ENCODE data around the gene GLB1L. TPM values are rescaled to one million over a fixed set of nuclear protein-coding genes. Genes with fewer than 3 reads are reported as not detected.

Gene GLB1L
- total RNA-seq, 3 donors from 2014 or later, result 10.2 to 15.7 (median 11.8) TPM

DNA sequence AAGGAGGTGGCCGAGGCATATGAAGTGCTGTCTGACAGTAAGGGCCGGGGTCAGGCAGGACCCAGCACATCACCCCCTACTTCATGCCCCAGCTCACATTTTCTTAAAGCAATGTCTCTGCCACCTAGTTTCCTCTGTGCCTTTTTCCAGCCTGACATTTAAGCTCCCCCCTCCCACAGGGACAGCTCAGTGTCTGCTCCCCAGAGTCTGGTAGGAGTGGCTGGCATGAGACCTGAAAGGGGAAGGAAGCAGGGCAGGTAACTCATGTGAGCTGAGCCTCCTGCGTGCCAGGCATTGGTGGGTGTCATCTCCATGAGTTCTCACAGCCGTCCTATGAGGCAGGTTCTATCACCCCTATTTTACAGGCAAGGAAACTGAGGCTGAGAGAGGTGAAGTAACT lies 35.4 kb upstream of the GLB1L start:
- Histone ChIP-seq H3K4me1 (peaks cover 13 to 26% of the 10 kb centered on the region in 2 donors), H3K4me3 (peak overlapping the region in 1 of 3 donors; percentile 84), H3K27me3 (no peaks in the 10 kb centered on the region), H3K9me3 (no peaks in the 10 kb centered on the region), H3K36me3 (no peaks in the 10 kb centered on the region), H3K27ac (peak overlapping the region; percentile 6 to 98)
- no peak for DNase-seq (ENCODE audit: low spot score in 2 of 2)
- intact Hi-C loops (cut with DNase I; ENCODE audit: low total_unique reads), result no loop called here
- TF ChIP-seq, protein P1, sequence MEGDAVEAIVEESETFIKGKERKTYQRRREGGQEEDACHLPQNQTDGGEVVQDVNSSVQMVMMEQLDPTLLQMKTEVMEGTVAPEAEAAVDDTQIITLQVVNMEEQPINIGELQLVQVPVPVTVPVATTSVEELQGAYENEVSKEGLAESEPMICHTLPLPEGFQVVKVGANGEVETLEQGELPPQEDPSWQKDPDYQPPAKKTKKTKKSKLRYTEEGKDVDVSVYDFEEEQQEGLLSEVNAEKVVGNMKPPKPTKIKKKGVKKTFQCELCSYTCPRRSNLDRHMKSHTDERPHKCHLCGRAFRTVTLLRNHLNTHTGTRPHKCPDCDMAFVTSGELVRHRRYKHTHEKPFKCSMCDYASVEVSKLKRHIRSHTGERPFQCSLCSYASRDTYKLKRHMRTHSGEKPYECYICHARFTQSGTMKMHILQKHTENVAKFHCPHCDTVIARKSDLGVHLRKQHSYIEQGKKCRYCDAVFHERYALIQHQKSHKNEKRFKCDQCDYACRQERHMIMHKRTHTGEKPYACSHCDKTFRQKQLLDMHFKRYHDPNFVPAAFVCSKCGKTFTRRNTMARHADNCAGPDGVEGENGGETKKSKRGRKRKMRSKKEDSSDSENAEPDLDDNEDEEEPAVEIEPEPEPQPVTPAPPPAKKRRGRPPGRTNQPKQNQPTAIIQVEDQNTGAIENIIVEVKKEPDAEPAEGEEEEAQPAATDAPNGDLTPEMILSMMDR (IDR thresholded peaks at IDR 0.05), result no peak
- no peak for TF ChIP-seq POLR2A (IDR thresholded peaks at IDR 0.05)
- no peak for TF ChIP-seq POLR2AphosphoS5 (IDR thresholded peaks at IDR 0.05)

DNA sequence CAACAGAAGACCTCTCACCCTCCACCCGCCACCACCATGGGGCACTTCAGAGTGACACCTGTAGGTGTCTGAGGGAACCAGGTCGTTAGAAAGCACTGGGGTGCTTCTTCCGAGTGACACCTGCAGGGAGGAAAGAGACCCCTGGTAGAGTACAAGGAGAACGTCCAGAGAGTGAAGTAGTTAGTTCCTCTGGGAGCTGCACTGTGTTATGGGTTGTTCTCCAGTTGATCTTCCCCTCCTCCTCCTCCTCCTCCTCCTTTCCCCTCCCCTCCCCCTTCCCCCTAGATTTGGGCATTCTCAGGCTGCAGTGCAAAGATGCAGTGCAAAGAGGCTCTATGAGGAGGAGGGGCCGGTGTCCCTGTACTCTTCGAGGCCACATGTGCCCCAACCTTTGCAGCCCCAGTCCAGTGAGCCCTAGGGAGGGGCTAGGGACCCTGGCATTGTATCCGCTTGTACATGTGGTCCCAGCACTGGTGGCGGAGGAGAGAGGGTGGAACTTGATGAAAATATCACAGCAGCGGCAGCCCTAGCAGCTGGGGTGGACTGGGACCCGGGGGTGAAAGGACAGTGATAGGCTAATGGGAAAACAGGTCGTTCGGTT lies 34.8 kb upstream of the GLB1L start:
- no peaks in the 10 kb centered on the region for H3K36me3 ChIP-seq
- TF ChIP-seq, protein P1 (IDR thresholded peaks at IDR 0.05), result peak in 1 of 3 donors; percentile 56
- TF ChIP-seq POLR2A (IDR thresholded peaks at IDR 0.05), result no peak
- peaks cover 13 to 21% of the 10 kb centered on the region in 2 donors for H3K4me1 ChIP-seq
- peak overlapping the region; percentile 98 for H3K27ac ChIP-seq
- peak overlapping the region; percentile 72 to 87 (median 84) for H3K4me3 ChIP-seq
- no peaks in the 10 kb centered on the region for H3K9me3 ChIP-seq
- DNase-seq (ENCODE audit: low spot score in 2 of 2), result no peak
- intact Hi-C loops (cut with DNase I; ENCODE audit: low total_unique reads), result loop anchor here (2.0 kb wide), 1 partner anchor 43 kb away; no protein-coding TSS in a partner anchor
- no peaks in the 10 kb centered on the region for H3K27me3 ChIP-seq

DNA sequence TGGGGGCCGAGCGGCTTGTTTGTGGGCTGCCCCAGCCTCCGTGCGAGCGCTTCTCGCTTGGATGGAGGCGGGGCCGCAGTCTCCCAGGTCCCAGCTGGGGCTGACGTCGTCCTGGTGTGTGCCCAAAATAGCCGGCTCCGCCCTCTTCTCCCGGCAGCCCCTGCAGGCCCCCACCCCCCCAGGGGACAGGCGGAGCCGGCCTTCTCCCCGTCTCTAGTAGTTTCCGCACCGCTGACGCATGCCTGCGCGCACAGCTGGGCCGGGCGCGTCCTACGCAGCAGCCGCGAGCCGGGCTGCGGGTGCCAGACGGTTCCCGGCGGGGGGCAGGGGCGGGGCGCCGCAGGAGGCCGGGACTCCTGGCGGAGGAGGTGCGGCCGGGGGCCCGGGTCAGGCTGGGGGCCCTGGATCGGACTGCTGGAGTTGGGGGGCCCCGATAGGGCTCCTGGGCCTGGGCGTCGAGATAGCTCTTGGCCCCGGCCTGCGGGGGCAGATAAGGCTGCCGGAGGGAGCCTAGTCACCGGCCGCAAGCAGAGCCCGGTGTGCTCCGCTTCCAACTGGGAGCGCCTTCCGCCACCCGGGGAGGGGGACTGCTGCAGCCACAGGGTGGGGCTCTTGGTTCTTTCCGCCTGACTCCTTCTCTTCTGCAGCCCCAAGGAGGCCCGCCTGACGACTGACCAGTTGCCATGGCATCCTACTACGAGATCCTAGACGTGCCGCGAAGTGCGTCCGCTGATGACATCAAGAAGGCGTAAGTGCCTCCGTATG lies 34.1 kb upstream of the GLB1L start, which contains the start of gene DNAJB2:
Gene DNAJB2 (plus strand): TSS at position 216 of the 765 bp plus-strand sequence. CDS start 468 bp downstream, at position 684.
- H3K27me3 ChIP-seq, result no peaks in the 10 kb centered on the region
- no peaks in the 10 kb centered on the region for H3K9me3 ChIP-seq
- intact Hi-C loops (cut with DNase I; ENCODE audit: low total_unique reads), result loop anchor here (2.0 kb wide), 1 partner anchor 43 kb away; no protein-coding TSS in a partner anchor
- H3K4me3 ChIP-seq, result peak within 1 kb of the TSS; percentile 72 to 87 (median 84)
- H3K36me3 ChIP-seq, result no peaks in the 10 kb centered on the region
- peak within 1 kb of the TSS; percentile 98 for H3K27ac ChIP-seq
- peaks cover 13 to 16% of the 10 kb centered on the region in 2 donors for H3K4me1 ChIP-seq
- peak; percentile 98 for DNase-seq (ENCODE audit: low spot score in 2 of 2)
- TF ChIP-seq POLR2AphosphoS5 (IDR thresholded peaks at IDR 0.05) (peak; percentile 90 to 92 (median 91)), POLR2A (IDR thresholded peaks at IDR 0.05) (peak; percentile 70)
- TF ChIP-seq, protein P1 (IDR thresholded peaks at IDR 0.05), result no peak

DNA sequence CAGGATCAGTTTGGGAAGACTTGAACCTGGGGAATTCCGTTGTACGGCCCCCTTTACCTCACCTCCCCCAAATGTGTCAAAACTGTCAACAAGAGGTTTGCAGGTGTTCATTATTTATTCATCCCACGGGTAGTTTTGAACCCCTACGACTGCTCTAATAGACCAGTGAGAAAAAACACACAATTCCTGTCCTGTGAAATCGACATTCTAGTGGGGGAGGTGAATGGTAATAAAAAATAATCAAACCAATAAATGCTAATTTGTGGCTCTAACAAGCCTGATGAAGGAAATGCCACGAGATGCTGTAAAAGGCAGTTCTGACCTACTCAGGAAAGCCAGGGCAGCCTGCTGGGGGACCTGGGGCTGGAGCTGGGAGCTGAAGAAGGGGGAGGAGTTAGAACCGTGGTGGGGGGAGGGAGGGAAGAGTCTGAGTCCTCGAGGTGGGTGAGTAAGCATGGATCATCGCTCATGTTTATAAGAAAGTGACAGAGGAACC lies 33.5 kb upstream of the GLB1L start:
- no peak for DNase-seq (ENCODE audit: low spot score in 2 of 2)
- H3K36me3 ChIP-seq, result no peaks in the 10 kb centered on the region
- peaks cover 13 to 16% of the 10 kb centered on the region in 2 donors for H3K4me1 ChIP-seq
- H3K27me3 ChIP-seq, result no peaks in the 10 kb centered on the region
- H3K4me3 ChIP-seq, result peak overlapping the region; percentile 72 to 87 (median 84)
- intact Hi-C loops (cut with DNase I; ENCODE audit: low total_unique reads), result loop anchor here (2.0 kb wide), 1 partner anchor 42 kb away; no protein-coding TSS in a partner anchor
- TF ChIP-seq, protein P1 (IDR thresholded peaks at IDR 0.05), result no peak
- H3K27ac ChIP-seq, result peak overlapping the region; percentile 98
- no peaks in the 10 kb centered on the region for H3K9me3 ChIP-seq
